Hepatocyte (in vitro differentiated cells): ENCODE data around the gene ACTR3C. TPM values are rescaled to one million over a fixed set of nuclear protein-coding genes. Genes with fewer than 3 reads are reported as not detected.
A peak's percentile ranks its signal among the peaks of the same experiment; 100 is the strongest.

Source experiments
- DNase-seq: peaks from one replicate; pipeline ENCODE4 v3.0.0-alpha.2; 2016; ENCODE audit warnings: low spot score
- H2AFZ ChIP-seq: fragments of 200-600 bp; sonication (generic); 2 replicates; pipeline ENCODE4 v1.6.0; 2016; ENCODE audit warnings: antibody characterized with exemption, mild to moderate bottlenecking
- H3K27ac ChIP-seq: fragments of 200-600 bp; sonication (generic); 2 replicates; pipeline ENCODE4 v1.5.1; 2016; ENCODE audit warnings: mild to moderate bottlenecking
- H3K27me3 ChIP-seq: fragments of 200-600 bp; sonication (generic); 2 replicates; pipeline ENCODE4 v1.6.1; 2016
- H3K36me3 ChIP-seq: fragments of 200-600 bp; sonication (generic); replicated peaks from 2 replicates; pipeline ENCODE4 v1.5.1; 2016; ENCODE audit warnings: low read depth; ENCODE audit not compliant: insufficient read depth
- H3K4me1 ChIP-seq: fragments of 200-600 bp; sonication (generic); 2 replicates; pipeline ENCODE4 v1.5.1; 2016; ENCODE audit warnings: mild to moderate bottlenecking, moderate library complexity; ENCODE audit not compliant: insufficient read depth
- H3K4me2 ChIP-seq: fragments of 200-600 bp; sonication (generic); 2 replicates; pipeline ENCODE4 v1.6.0; 2016
- H3K4me3 ChIP-seq: fragments of 200-600 bp; sonication (generic); 2 replicates; pipeline ENCODE4 v1.5.1; 2016; ENCODE audit warnings: mild to moderate bottlenecking
- H3K79me2 ChIP-seq: fragments of 200-600 bp; sonication (generic); 2 replicates; pipeline ENCODE4 v1.6.0; 2017; ENCODE audit warnings: mild to moderate bottlenecking
- H3K9me2 ChIP-seq: fragments of 200-600 bp; sonication (generic); replicated peaks from 2 replicates; pipeline ENCODE4 v1.6.0; 2017; ENCODE audit warnings: mild to moderate bottlenecking; ENCODE audit not compliant: insufficient read depth
- H3K9me3 ChIP-seq: fragments of 200-600 bp; sonication (generic); 2 replicates; pipeline ENCODE4 v1.5.1; 2016; ENCODE audit warnings: low read depth, mild to moderate bottlenecking
- H4K20me1 ChIP-seq: fragments of 200-600 bp; sonication (generic); 2 replicates; pipeline ENCODE4 v1.6.0; 2016; ENCODE audit warnings: mild to moderate bottlenecking; ENCODE audit not compliant: insufficient read depth, poor library complexity, severe bottlenecking
- CTCF ChIP-seq: fragments of 200-600 bp; sonication (generic); IDR thresholded peaks from 2 replicates; pipeline ENCODE4 v1.5.1; 2016; ENCODE audit warnings: antibody characterized with exemption, mild to moderate bottlenecking; ENCODE audit not compliant: poor library complexity
- EZH2 ChIP-seq: fragments of 200-600 bp; sonication (generic); IDR thresholded peaks from 2 replicates; pipeline ENCODE4 v1.6.1; 2016; ENCODE audit warnings: antibody characterized with exemption, mild to moderate bottlenecking, borderline replicate concordance
- EZH2phosphoT487 ChIP-seq: fragments of 200-600 bp; sonication (generic); IDR thresholded peaks from one replicate; pipeline ENCODE4 v1.6.1; 2018; ENCODE audit warnings: antibody characterized with exemption, mild to moderate bottlenecking, low read depth, moderate library complexity; ENCODE audit not compliant: unreplicated experiment, severe bottlenecking
- WGBS: methylation state at CpG from one replicate; pipeline ENCODE4 v1.1.6; 2016; ENCODE audit warnings: low lambda C conversion rate; ENCODE audit errors: missing lambda C conversion rate; 5-methylcytosine and 5-hydroxymethylcytosine counted together
- polyA plus RNA-seq: library from polyadenylated mRNA; unstranded; fragments of >200 nt; fragmentation: Nextera tagmentation; extraction: Ambion mirVana; gene quantifications from 2 replicates; pipeline ENCODE4 v1.2.1, GENCODE V29; 2016
- total RNA-seq: library from RNA; depleted of rRNA; stranded (reverse); fragments of >200 nt; gene quantifications from 2 replicates; pipeline ENCODE4 v1.2.3, GENCODE V29; 2014

The ACTR3C gene
- total and polyA plus RNA-seq, 2 experiments from 2014 or later, result 7.8 to 18.6 TPM

DNA sequence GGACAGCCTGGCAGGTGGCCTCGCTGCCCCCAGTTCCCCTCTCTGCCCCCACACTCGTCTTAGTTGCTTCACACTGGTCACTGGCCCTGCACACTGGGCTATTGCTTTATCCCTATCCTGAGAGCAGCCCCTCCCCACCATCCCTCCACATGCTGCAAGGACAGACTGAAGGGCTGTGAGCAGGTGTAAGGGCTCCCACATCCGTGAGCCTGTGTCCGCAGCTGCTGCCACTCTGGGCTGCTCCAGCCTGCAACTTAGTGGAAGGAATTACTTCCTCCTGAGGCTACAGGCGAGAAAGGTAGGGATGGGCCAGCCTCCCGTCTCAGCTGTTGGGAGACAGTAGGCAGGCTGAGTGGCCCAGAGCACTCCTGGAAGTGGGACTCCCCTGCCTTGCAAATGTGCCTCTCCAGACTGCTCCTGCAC, 14.3 kb upstream of the ACTR3C start:
- Histone ChIP-seq H3K4me3 (no peak overlapping the region), H3K27ac (no peak overlapping the region)
- WGBS, result 88% methylated on average over 6 of the region's 6 CpGs

DNA sequence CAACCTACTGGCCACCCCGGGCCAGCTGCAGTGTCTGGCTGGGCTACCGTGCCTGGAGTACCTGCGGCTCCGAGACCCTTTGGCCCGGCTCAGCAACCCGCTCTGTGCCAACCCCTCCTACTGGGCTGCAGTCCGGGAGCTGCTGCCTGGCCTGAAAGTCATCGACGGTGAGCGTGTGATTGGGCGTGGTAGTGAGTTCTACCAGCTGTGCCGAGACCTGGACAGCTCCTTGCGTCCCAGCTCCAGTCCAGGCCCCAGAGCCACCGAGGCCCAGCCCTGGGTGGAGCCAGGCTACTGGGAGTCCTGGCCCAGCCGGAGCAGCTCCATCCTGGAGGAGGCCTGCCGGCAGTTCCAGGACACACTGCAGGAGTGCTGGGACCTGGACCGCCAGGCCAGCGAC, 13.8 kb upstream of the ACTR3C start:
- H3K36me3 ChIP-seq, result no peaks in the 10 kb centered on the region
- H4K20me1 ChIP-seq, result no peaks in the 10 kb centered on the region
- no peak for DNase-seq
- H2AFZ ChIP-seq, result no peak overlapping the region
- WGBS, result 96% methylated on average over 15 of the region's 18 CpGs
- no peak overlapping the region for H3K27ac ChIP-seq
- TF ChIP-seq EZH2, result no peak
- no peak for TF ChIP-seq EZH2phosphoT487
- TF ChIP-seq CTCF, result no peak
- H3K4me3 ChIP-seq, result no peak overlapping the region
- H3K4me1 ChIP-seq, result peaks cover 26% of the 10 kb centered on the region
- H3K9me2 ChIP-seq, result no peaks in the 10 kb centered on the region
- no peaks in the 10 kb centered on the region for H3K79me2 ChIP-seq
- H3K4me2 ChIP-seq, result no peak overlapping the region
- no peaks in the 10 kb centered on the region for H3K9me3 ChIP-seq
- peaks cover 13% of the 10 kb centered on the region for H3K27me3 ChIP-seq

More for the DNA sequence above, 14.3 kb upstream of the ACTR3C start:
- Histone ChIP-seq H3K9me3 (no peaks in the 10 kb centered on the region), H3K79me2 (no peaks in the 10 kb centered on the region), H2AFZ (no peak overlapping the region), H3K4me2 (no peak overlapping the region), H3K27me3 (peaks cover 18% of the 10 kb centered on the region), H3K4me1 (peaks cover 26% of the 10 kb centered on the region), H3K9me2 (no peaks in the 10 kb centered on the region), H3K36me3 (no peaks in the 10 kb centered on the region), H4K20me1 (no peaks in the 10 kb centered on the region)
- TF ChIP-seq EZH2 (no peak), CTCF (no peak), EZH2phosphoT487 (no peak)
- no peak for DNase-seq

DNA sequence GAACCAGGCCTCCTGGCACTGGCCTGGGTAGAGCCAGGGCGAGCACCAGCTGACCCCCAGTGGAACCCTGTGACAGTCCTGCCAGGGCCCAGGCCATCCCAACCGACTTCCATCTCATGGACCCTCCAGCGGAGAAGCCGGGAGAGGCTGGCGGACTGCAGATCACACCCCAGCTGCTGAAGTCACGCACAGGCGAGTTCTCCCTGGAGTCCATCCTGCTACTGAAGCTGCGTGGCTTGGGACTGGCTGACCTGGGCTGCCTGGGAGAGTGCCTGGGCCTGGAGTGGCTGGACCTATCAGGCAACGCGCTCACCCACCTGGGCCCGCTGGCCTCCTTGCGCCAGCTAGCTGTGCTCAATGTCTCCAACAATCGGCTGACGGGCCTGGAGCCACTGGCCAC, 13.4 kb upstream of the ACTR3C start:
- Histone ChIP-seq H3K79me2 (no peaks in the 10 kb centered on the region), H3K4me2 (no peak overlapping the region), H3K4me3 (no peak overlapping the region), H4K20me1 (no peaks in the 10 kb centered on the region), H3K27ac (no peak overlapping the region), H3K36me3 (no peaks in the 10 kb centered on the region), H3K9me2 (no peaks in the 10 kb centered on the region), H3K27me3 (peaks cover 8% of the 10 kb centered on the region), H2AFZ (no peak overlapping the region), H3K9me3 (no peaks in the 10 kb centered on the region), H3K4me1 (peaks cover 26% of the 10 kb centered on the region)
- WGBS, result 98% methylated on average over 14 of the region's 14 CpGs
- no peak for DNase-seq
- TF ChIP-seq CTCF (no peak), EZH2phosphoT487 (no peak), EZH2 (no peak)

DNA sequence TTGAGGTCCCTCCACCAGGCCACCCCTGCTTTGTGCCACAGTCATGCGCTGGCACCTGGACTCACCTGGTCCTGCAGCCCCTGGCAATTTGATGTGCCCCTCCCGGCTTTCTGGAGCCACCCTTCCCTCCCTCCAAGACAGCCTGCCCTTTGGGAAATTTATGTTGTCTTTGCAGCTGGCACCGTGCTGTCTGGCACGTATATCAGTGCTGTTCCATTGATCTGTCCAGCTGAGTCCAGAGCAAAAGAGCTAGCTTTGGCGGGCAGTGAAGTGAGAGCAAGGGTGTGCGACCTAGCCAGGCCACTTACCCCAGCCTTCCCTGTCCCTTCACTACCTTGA, 12.4 kb upstream of the ACTR3C start:
- no peaks in the 10 kb centered on the region for H4K20me1 ChIP-seq

More for the DNA sequence above, 12.4 kb upstream of the ACTR3C start:
- no peaks in the 10 kb centered on the region for H3K9me3 ChIP-seq
- 71% methylated on average over 6 of the region's 6 CpGs for WGBS
- H3K4me3 ChIP-seq, result no peak overlapping the region
- TF ChIP-seq CTCF, result no peak
- no peak for DNase-seq
- no peaks in the 10 kb centered on the region for H3K9me2 ChIP-seq
- H3K79me2 ChIP-seq, result no peaks in the 10 kb centered on the region
- H2AFZ ChIP-seq, result no peak overlapping the region
- peaks cover 19% of the 10 kb centered on the region for H3K4me1 ChIP-seq
- peaks cover under 1% of the 10 kb centered on the region for H3K27me3 ChIP-seq
- no peaks in the 10 kb centered on the region for H3K36me3 ChIP-seq
- no peak overlapping the region for H3K4me2 ChIP-seq
- H3K27ac ChIP-seq, result peak overlapping the region; percentile 24
